NOMO-1 (cell line): ENCODE results near the gene ITPR2.
"Not testable (repeated sequence)": the region's sequence is repeated elsewhere in the genome, so short reads cannot be mapped to it uniquely, and the experiment has no call there.

ENCODE experiments used
- DNase-seq, 2 experiments: peaks; one replicate each; lab custom pipeline; 2025; ENCODE audit not compliant: unreplicated experiment in 2 of 2; lab: John Stamatoyannopoulos, UW

Gene ITPR2

GRCh38 chr12:26683443-26683842, 149.6 kb downstream of the ITPR2 start:
- DNase-seq: no peak

- DNase-seq: no peak
Observed at GRCh38 chr12:26680727-26681455, 152.1 kb downstream of the ITPR2 start.

- no peak for DNase-seq
Observed at GRCh38 chr12:26678697-26679660, 154.0 kb downstream of the ITPR2 start.

- not testable (repeated sequence) for DNase-seq
Observed at GRCh38 chr12:26671487-26671886, 161.5 kb downstream of the ITPR2 start.

- DNase-seq: no peak
Observed at GRCh38 chr12:26668847-26669246, 164.1 kb downstream of the ITPR2 start.

- DNase-seq: no peak
Observed at GRCh38 chr12:26668230-26668629, 164.8 kb downstream of the ITPR2 start.

- DNase-seq: no peak
Observed at GRCh38 chr12:26666286-26666685, 166.7 kb downstream of the ITPR2 start.

- no peak for DNase-seq
Observed at GRCh38 chr12:26661399-26661798, 171.6 kb downstream of the ITPR2 start.

GRCh38 chr12:26659930-26660329, 173.1 kb downstream of the ITPR2 start:
- DNase-seq: no peak

GRCh38 chr12:26658991-26659390, 174.0 kb downstream of the ITPR2 start:
- DNase-seq: no peak

GRCh38 chr12:26654623-26655022, 178.4 kb downstream of the ITPR2 start:
- DNase-seq: no peak

- DNase-seq: peak; percentile 19 to 33
Observed at GRCh38 chr12:26651566-26652188, 181.3 kb downstream of the ITPR2 start.

- no peak for DNase-seq
Observed at GRCh38 chr12:26651036-26651435, 182.0 kb downstream of the ITPR2 start.

GRCh38 chr12:26648999-26649398, 184.0 kb downstream of the ITPR2 start:
- no peak for DNase-seq

- DNase-seq: no peak
Observed at GRCh38 chr12:26648584-26648983, 184.4 kb downstream of the ITPR2 start.

- no peak for DNase-seq
Observed at GRCh38 chr12:26648066-26648465, 184.9 kb downstream of the ITPR2 start.

- no peak for DNase-seq
Observed at GRCh38 chr12:26647088-26647487, 185.9 kb downstream of the ITPR2 start.

- no peak for DNase-seq
Observed at GRCh38 chr12:26646571-26646970, 186.4 kb downstream of the ITPR2 start.

- not testable (repeated sequence) for DNase-seq
Observed at GRCh38 chr12:26644376-26644775, 188.6 kb downstream of the ITPR2 start.

- DNase-seq: no peak
Observed at GRCh38 chr12:26643532-26644315, 189.3 kb downstream of the ITPR2 start.

- DNase-seq: no peak
Observed at GRCh38 chr12:26642361-26642760, 190.6 kb downstream of the ITPR2 start.
